ENCODE measurements around the gene ECM1.

ECM1 gene

DNA sequence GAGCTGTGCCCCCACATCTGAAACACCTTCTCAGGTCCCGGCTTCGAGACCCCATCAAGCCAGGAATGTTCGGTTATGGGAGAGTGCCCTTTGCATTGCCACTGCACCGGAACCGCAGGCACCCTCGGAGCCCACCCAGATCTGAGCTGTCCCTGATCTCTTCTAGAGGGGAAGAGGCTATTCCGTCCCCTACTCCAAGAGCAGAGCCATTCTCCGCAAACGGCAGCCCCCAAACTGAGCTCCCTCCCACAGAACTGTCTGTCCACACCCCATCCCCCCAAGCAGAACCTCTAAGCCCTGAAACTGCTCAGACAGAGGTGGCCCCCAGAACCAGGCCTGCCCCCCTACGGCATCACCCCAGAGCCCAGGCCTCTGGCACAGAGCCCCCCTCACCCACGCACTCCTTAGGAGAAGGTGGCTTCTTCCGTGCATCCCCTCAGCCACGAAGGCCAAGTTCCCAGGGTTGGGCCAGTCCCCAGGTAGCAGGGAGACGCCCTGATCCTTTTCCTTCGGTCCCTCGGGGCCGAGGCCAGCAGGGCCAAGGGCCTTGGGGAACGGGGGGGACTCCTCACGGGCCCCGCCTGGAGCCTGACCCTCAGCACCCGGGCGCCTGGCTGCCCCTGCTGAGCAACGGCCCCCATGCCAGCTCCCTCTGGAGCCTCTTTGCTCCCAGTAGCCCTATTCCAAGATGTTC, 45.6 kb downstream of the ECM1 start:
- peaks cover 31% of the 10 kb centered on the region for H3K36me3 ChIP-seq (ENCODE audit: control insufficient read depth, insufficient read depth, low read length, severe bottlenecking)
- H3K9me3 ChIP-seq (ENCODE audit: control insufficient read depth, low read length): no peaks in the 10 kb centered on the region
- H3K4me1 ChIP-seq (ENCODE audit: control insufficient read depth, insufficient read depth, low read length): peaks cover 46% of the 10 kb centered on the region
- H3K27me3 ChIP-seq (replicated peaks; ENCODE audit: control insufficient read depth, insufficient read depth, low read length): no peaks in the 10 kb centered on the region
- DNase-seq (ENCODE audit: low read depth): no peak
- no peak overlapping the region for H3K4me3 ChIP-seq (ENCODE audit: low read length)
- peak overlapping the region; percentile 83 for H3K9ac ChIP-seq (ENCODE audit: low read length)

DNA sequence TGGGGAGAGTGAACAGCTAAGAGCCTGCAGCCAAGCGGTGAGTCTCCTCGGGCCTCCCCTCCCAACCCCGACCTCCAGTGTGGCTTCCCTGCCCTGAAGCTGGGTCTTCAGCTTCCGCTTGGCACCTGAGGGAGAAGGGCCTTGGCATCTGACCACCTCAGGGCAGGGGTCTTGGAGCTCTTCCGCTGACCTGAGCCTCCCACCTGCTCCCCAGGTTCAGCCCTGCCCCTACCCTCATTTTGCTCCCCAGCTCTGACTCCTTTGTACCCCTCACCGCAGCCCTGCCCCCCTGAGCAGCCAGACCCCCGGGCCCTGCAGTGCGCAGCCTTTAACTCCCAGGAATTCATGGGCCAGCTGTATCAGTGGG, 46.2 kb downstream of the ECM1 start:
- peaks cover 49% of the 10 kb centered on the region for H3K4me1 ChIP-seq (ENCODE audit: control insufficient read depth, insufficient read depth, low read length)
- H3K9me3 ChIP-seq (ENCODE audit: control insufficient read depth, low read length): no peaks in the 10 kb centered on the region
- no peaks in the 10 kb centered on the region for H3K27me3 ChIP-seq (replicated peaks; ENCODE audit: control insufficient read depth, insufficient read depth, low read length)
- DNase-seq (ENCODE audit: low read depth): no peak
- H3K9ac ChIP-seq (ENCODE audit: low read length): peak overlapping the region; percentile 83
- H3K36me3 ChIP-seq (ENCODE audit: control insufficient read depth, insufficient read depth, low read length, severe bottlenecking): peaks cover 31% of the 10 kb centered on the region
- H3K4me3 ChIP-seq (ENCODE audit: low read length): no peak overlapping the region

DNA sequence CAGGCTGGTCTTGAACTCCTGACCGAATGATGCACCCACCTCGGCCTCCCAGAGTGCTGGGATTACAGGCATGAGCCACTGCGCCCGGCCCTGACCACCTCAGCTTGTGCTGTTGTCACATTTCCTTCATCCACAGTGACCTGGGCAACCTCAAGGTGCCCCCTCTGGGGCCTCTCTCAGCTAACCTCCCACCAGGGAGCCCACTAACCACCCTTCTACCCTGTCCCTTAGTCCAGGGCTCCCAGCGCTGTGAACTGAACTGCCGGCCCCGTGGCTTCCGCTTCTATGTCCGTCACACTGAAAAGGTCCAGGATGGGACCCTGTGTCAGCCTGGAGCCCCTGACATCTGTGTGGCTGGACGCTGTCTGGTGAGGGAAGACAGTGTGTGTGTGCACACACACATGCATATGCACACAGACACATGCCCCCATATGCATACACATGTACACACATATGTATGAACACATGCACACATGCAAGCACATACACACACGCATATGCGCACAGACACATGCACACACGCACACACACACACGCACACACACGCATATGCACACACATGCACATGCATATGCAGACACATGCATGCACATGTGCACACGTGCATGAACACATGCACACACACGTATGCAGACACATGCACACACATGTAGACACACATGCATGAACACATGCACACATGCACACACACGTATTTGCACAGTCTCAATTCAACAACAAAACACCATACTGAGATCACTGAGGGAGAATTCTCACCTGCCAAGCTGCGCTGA, 47.5 kb downstream of the ECM1 start:
- DNase-seq (ENCODE audit: low read depth): no peak
- Histone ChIP-seq H3K9ac (ENCODE audit: low read length) (no peak overlapping the region), H3K36me3 (ENCODE audit: control insufficient read depth, insufficient read depth, low read length, severe bottlenecking) (peaks cover 31% of the 10 kb centered on the region), H3K27me3 (replicated peaks; ENCODE audit: control insufficient read depth, insufficient read depth, low read length) (no peaks in the 10 kb centered on the region), H3K9me3 (ENCODE audit: control insufficient read depth, low read length) (no peaks in the 10 kb centered on the region), H3K4me1 (ENCODE audit: control insufficient read depth, insufficient read depth, low read length) (peaks cover 56% of the 10 kb centered on the region), H3K4me3 (ENCODE audit: low read length) (no peak overlapping the region)

DNA sequence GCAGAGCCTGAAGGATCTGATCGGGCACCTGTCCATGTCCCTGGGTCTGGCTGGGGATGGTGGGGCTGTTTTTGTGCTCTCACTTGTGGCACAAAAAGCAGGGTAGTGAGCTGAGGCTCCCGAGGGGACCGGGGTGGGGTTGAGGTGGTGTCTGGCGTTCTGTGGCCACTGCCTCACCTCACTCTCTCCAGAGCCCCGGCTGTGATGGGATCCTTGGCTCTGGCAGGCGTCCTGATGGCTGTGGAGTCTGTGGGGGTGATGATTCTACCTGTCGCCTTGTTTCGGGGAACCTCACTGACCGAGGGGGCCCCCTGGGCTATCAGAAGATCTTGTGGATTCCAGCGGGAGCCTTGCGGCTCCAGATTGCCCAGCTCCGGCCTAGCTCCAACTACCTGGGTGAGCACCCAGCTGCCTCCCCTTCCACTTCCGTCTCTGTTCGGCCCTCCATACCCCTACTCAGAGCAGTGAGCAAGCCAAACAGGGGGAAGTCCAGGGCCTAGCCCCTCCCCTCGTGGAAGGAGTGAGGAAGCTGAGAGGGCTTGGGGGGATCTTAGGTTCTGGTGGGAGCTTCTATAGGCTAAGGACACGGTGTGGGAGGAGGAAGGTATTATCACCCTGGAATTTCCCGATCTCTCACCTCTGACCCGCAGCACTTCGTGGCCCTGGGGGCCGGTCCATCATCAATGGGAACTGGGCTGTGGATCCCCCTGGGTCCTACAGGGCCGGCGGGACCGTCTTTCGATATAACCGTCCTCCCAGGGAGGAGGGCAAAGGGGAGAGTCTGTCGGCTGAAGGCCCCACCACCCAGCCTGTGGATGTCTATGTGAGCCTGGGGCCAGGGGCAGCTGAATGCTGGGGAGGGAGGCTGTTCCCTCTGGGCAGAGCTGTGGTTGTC, 48.3 kb downstream of the ECM1 start:
- Histone ChIP-seq H3K9me3 (ENCODE audit: control insufficient read depth, low read length) (no peaks in the 10 kb centered on the region), H3K4me1 (ENCODE audit: control insufficient read depth, insufficient read depth, low read length) (peaks cover 52% of the 10 kb centered on the region), H3K9ac (ENCODE audit: low read length) (peak overlapping the region; percentile 47), H3K4me3 (ENCODE audit: low read length) (no peak overlapping the region), H3K27me3 (replicated peaks; ENCODE audit: control insufficient read depth, insufficient read depth, low read length) (no peaks in the 10 kb centered on the region), H3K36me3 (ENCODE audit: control insufficient read depth, insufficient read depth, low read length, severe bottlenecking) (peaks cover 31% of the 10 kb centered on the region)
- no peak for DNase-seq (ENCODE audit: low read depth)

DNA sequence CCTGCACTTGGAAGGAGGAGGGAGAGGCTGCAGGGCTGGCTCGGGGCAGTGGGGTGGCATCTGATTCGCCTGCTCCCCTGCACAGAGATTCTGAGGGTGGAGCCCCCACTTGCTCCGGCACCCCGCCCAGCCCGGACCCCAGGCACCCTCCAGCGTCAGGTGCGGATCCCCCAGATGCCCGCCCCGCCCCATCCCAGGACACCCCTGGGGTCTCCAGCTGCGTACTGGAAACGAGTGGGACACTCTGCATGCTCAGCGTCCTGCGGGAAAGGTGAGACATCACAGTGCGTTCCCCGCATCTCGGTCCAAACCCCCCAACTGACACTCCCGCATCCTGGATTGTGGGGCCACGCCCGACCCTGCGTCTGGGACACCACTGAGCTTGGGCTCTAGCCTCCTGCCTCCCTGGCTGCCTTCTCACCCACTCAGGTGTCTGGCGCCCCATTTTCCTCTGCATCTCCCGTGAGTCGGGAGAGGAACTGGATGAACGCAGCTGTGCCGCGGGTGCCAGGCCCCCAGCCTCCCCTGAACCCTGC, 49.2 kb downstream of the ECM1 start:
- no peak overlapping the region for H3K9ac ChIP-seq (ENCODE audit: low read length)
- peaks cover 31% of the 10 kb centered on the region for H3K36me3 ChIP-seq (ENCODE audit: control insufficient read depth, insufficient read depth, low read length, severe bottlenecking)
- no peaks in the 10 kb centered on the region for H3K9me3 ChIP-seq (ENCODE audit: control insufficient read depth, low read length)
- H3K4me3 ChIP-seq (ENCODE audit: low read length): no peak overlapping the region
- no peaks in the 10 kb centered on the region for H3K27me3 ChIP-seq (replicated peaks; ENCODE audit: control insufficient read depth, insufficient read depth, low read length)
- peaks cover 50% of the 10 kb centered on the region for H3K4me1 ChIP-seq (ENCODE audit: control insufficient read depth, insufficient read depth, low read length)
- no peak for DNase-seq (ENCODE audit: low read depth)

DNA sequence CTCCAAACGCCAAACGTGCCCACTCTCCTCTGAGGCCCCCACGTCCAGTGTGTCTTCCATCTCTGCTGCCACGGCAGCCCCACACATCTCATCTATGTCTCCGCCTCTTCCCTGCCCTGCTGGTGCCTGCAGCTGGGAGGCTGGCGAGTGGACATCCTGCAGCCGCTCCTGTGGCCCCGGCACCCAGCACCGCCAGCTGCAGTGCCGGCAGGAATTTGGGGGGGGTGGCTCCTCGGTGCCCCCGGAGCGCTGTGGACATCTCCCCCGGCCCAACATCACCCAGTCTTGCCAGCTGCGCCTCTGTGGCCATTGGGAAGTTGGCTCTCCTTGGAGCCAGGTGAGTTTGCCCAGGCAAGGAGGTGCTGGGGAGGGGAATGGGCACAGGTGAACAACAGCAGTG, 49.9 kb downstream of the ECM1 start:
- Histone ChIP-seq H3K36me3 (ENCODE audit: control insufficient read depth, insufficient read depth, low read length, severe bottlenecking) (peaks cover 31% of the 10 kb centered on the region), H3K9ac (ENCODE audit: low read length) (peak overlapping the region; percentile 99)
- DNase-seq (ENCODE audit: low read depth): no peak

DNA sequence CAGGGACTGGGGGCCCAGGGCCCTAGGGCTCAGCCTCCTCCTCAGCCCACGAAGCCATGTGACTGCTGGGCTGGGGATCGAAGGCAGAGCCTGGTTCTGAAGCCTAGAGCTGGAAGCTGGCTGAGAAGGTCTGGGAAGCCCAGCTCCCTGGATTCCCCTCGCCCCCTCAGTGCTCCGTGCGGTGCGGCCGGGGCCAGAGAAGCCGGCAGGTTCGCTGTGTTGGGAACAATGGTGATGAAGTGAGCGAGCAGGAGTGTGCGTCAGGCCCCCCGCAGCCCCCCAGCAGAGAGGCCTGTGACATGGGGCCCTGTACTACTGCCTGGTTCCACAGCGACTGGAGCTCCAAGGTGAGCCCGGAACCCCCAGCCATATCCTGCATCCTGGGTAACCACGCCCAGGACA, 50.4 kb downstream of the ECM1 start:
- peak overlapping the region; percentile 20 for H3K4me3 ChIP-seq (ENCODE audit: low read length)
- H3K4me1 ChIP-seq (ENCODE audit: control insufficient read depth, insufficient read depth, low read length): peaks cover 52% of the 10 kb centered on the region
- no peak for DNase-seq (ENCODE audit: low read depth)
- H3K9ac ChIP-seq (ENCODE audit: low read length): peak overlapping the region; percentile 99
- H3K9me3 ChIP-seq (ENCODE audit: control insufficient read depth, low read length): no peaks in the 10 kb centered on the region
- H3K36me3 ChIP-seq (ENCODE audit: control insufficient read depth, insufficient read depth, low read length, severe bottlenecking): peaks cover 31% of the 10 kb centered on the region
- no peaks in the 10 kb centered on the region for H3K27me3 ChIP-seq (replicated peaks; ENCODE audit: control insufficient read depth, insufficient read depth, low read length)

More for the DNA sequence above, 49.9 kb downstream of the ECM1 start:
- H3K27me3 ChIP-seq (replicated peaks; ENCODE audit: control insufficient read depth, insufficient read depth, low read length): no peaks in the 10 kb centered on the region
- peaks cover 52% of the 10 kb centered on the region for H3K4me1 ChIP-seq (ENCODE audit: control insufficient read depth, insufficient read depth, low read length)
- H3K9me3 ChIP-seq (ENCODE audit: control insufficient read depth, low read length): no peaks in the 10 kb centered on the region
- no peak overlapping the region for H3K4me3 ChIP-seq (ENCODE audit: low read length)

DNA sequence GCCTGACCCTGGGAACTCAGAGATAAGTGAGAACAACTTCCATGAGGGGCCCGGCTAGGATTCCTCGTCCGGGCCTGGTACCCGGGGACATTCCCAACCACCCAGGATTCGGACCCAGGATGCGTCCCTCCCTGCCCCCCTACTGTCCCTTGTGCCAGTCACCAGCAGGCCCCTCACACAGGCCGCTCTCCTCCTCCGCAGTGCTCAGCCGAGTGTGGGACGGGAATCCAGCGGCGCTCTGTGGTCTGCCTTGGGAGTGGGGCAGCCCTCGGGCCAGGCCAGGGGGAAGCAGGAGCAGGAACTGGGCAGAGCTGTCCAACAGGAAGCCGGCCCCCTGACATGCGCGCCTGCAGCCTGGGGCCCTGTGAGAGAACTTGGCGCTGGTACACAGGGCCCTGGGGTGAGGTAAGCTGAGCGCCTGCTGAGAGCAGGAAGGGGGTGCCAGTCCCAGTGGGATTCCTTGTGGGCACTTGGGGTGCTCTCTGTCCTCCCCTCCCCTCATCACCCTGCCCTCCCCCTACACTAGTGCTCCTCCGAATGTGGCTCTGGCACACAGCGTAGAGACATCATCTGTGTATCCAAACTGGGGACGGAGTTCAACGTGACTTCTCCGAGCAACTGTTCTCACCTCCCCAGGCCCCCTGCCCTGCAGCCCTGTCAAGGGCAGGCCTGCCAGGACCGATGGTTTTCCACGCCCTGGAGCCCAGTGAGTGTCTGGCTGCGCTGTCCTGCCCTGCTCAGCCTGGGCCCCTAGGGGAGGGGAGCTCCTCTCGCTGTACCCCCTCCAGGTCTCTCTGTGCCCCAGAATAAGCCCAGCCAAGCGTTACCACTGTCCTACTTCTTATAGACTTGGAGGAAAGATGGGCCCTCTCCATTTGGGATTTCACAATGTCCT, 51.1 kb downstream of the ECM1 start:
- no peak for DNase-seq (ENCODE audit: low read depth)
- Histone ChIP-seq H3K4me1 (ENCODE audit: control insufficient read depth, insufficient read depth, low read length) (peaks cover 52% of the 10 kb centered on the region), H3K4me3 (ENCODE audit: low read length) (peak overlapping the region; percentile 20), H3K9me3 (ENCODE audit: control insufficient read depth, low read length) (no peaks in the 10 kb centered on the region), H3K9ac (ENCODE audit: low read length) (peak overlapping the region; percentile 99), H3K27me3 (replicated peaks; ENCODE audit: control insufficient read depth, insufficient read depth, low read length) (no peaks in the 10 kb centered on the region), H3K36me3 (ENCODE audit: control insufficient read depth, insufficient read depth, low read length, severe bottlenecking) (peaks cover 31% of the 10 kb centered on the region)

DNA sequence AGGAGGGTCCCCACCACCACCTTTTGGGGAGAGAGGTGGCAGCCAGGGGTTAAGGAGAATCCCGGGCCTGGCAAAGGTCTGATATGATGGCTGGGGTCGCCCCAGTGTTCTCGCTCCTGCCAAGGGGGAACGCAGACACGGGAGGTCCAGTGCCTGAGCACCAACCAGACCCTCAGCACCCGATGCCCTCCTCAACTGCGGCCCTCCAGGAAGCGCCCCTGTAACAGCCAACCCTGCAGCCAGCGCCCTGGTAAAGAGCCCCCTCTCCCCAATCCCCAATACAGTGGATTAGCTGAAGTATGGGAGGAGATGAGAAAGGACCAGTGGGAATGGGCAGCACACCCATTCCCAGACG, 51.7 kb downstream of the ECM1 start:
- Histone ChIP-seq H3K36me3 (ENCODE audit: control insufficient read depth, insufficient read depth, low read length, severe bottlenecking) (peaks cover 26% of the 10 kb centered on the region), H3K9ac (ENCODE audit: low read length) (peak overlapping the region; percentile 99), H3K9me3 (ENCODE audit: control insufficient read depth, low read length) (no peaks in the 10 kb centered on the region), H3K4me3 (ENCODE audit: low read length) (no peak overlapping the region), H3K4me1 (ENCODE audit: control insufficient read depth, insufficient read depth, low read length) (peaks cover 58% of the 10 kb centered on the region), H3K27me3 (replicated peaks; ENCODE audit: control insufficient read depth, insufficient read depth, low read length) (no peaks in the 10 kb centered on the region)
- no peak for DNase-seq (ENCODE audit: low read depth)

DNA sequence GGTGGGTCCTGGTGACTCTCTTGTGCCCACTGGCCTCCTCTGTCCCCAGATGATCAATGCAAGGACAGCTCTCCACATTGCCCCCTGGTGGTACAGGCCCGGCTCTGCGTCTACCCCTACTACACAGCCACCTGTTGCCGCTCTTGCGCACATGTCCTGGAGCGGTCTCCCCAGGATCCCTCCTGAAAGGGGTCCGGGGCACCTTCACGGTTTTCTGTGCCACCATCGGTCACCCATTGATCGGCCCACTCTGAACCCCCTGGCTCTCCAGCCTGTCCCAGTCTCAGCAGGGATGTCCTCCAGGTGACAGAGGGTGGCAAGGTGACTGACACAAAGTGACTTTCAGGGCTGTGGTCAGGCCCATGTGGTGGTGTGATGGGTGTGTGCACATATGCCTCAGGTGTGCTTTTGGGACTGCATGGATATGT, 52.1 kb downstream of the ECM1 start:
- no peaks in the 10 kb centered on the region for H3K27me3 ChIP-seq (replicated peaks; ENCODE audit: control insufficient read depth, insufficient read depth, low read length)
- peak; percentile 83 for DNase-seq (ENCODE audit: low read depth)
- H3K9ac ChIP-seq (ENCODE audit: low read length): peak overlapping the region; percentile 99
- H3K36me3 ChIP-seq (ENCODE audit: control insufficient read depth, insufficient read depth, low read length, severe bottlenecking): peaks cover 24% of the 10 kb centered on the region
- H3K4me1 ChIP-seq (ENCODE audit: control insufficient read depth, insufficient read depth, low read length): peaks cover 62% of the 10 kb centered on the region
- H3K4me3 ChIP-seq (ENCODE audit: low read length): peak overlapping the region; percentile 83
- no peaks in the 10 kb centered on the region for H3K9me3 ChIP-seq (ENCODE audit: control insufficient read depth, low read length)

Measured in adipocyte (in vitro differentiated cells).